Cardiac septum (tissue), 1 donor: ENCODE results near the gene TSPAN32. TPM values are rescaled to one million over a fixed set of nuclear protein-coding genes. Genes with fewer than 3 reads are reported as not detected.
"Not testable (repeated sequence)": the region's sequence is repeated elsewhere in the genome, so short reads cannot be mapped to it uniquely, and the experiment has no call there.

ENCODE experiments used
- DNase-seq: peaks from one replicate; pipeline ENCODE4 v3.0.0-alpha.2; 2020; ENCODE audit warnings: low spot score
- intact Hi-C: fragments of 100-400 bp; cut with DNase I; formaldehyde crosslinking; loops from one replicate; pipeline ENCODE4 v1.14.0; 2022
- total RNA-seq: library from RNA; stranded (reverse); fragmentation: NEBNext Ultra II Directional; extraction: Animal tissue kit (Norgen Biotek cat#: 25700); gene quantifications from one replicate; pipeline ENCODE4 v1.2.1, GENCODE V29; 2021
- donor health status: DM: no; HTN: no; CAD: no.

Gene TSPAN32
- total RNA-seq, 1 donor from 2014 or later = 26.2 TPM

- no peak for DNase-seq
- intact Hi-C loops = no loop called here
These were observed 19.5 kb downstream of the TSPAN32 start for GRCh38 chr11:2321311-2321683.

DNA sequence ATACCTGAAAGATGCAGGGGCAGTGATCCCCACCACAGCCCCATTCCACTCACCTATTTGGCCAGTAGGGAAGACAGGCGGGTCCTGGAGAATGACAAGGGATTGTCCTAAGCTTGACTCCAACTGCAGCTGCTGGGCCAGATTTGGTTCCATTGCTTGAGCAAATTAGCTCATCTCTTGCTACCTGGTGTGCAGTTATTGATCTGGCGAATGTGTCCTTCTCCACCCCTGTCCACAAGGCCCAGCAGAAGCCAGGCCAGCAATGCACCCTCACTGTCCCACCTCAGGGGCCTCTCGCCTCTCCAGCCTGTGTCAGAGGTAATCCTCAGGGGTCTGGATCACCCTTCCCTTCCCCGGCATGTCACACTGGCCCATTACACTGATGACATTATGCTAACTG lies 23.3 kb downstream of the TSPAN32 start:
- no peak for DNase-seq
- intact Hi-C loops = loop anchor here (5.0 kb wide), 1 partner anchor 42 kb away; no protein-coding TSS in a partner anchor

- intact Hi-C loops = loop anchor here (5.0 kb wide), 1 partner anchor 42 kb away; no protein-coding TSS in a partner anchor
- DNase-seq = peak; percentile 78
These were observed 23.9 kb downstream of the TSPAN32 start for GRCh38 chr11:2325719-2326118.

DNA sequence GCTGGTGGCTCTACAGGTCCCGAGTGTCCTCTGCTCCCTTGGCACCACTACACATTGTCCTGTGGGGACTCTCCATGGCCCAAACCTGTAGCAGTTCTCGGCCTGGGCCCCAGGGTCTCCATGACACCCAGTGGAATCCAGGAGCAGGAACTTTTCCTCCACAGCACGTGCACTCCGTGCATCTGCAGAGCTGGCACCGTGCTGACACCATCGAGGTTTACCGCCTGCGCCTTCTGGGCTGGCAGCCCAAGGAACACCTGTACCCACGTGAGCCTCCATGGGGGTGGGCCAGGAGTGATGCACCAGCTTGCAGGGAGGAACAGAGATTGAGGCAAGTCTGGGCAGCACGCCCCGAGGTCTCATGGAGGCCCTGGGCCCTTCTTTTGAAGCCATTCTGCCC lies 25.2 kb downstream of the TSPAN32 start:
- intact Hi-C loops = loop anchor here (5.0 kb wide), 1 partner anchor 40 kb away; no protein-coding TSS in a partner anchor
- peak; percentile 27 for DNase-seq

DNA sequence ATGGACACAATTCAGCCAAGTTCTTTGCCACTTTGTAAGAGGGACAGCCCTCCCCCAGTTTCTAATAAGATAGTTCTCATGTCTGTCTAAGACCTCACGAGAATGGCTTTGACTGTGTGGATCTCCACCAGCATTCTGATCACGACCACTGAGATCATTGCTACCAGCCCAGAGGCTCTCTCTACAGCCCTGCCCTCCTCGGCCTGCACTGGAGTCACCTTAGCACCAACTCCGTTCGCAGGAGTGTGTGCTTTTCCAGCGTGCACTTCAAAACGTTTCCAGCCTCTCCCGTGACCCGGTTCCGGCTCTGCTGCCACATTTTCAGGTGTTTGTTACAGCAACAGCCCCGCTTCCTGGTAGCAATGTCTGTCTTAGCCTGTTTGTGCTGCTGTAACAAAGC lies 26.2 kb downstream of the TSPAN32 start:
- intact Hi-C loops = loop anchor here (5.0 kb wide), 1 partner anchor 39 kb away; no protein-coding TSS in a partner anchor
- DNase-seq = no peak

- no peak for DNase-seq
- intact Hi-C loops = loop anchor here (5.0 kb wide), 1 partner anchor 38 kb away; no protein-coding TSS in a partner anchor
These were observed 27.0 kb downstream of the TSPAN32 start for GRCh38 chr11:2328656-2329354.

DNA sequence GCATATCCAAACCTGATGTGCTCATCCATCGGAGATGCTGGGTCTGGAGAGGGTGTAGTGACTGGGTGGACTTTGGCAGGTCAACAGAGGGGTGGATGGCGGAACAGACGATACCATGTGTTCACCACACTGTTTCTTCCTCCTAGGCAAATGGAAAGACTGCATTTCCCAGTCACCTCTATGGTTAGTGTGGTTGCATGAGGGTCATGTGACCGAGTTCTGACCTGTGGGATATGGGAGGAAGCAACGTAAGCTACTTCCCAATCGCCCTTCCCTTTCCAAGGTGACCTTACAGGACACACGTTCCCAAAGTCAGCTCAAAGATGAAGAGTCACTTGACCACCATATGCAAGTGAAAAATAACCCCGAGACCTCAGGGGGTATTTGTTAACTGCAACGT lies 27.7 kb downstream of the TSPAN32 start:
- DNase-seq = no peak
- intact Hi-C loops = loop anchor here (5.0 kb wide), 1 partner anchor 38 kb away; no protein-coding TSS in a partner anchor

DNA sequence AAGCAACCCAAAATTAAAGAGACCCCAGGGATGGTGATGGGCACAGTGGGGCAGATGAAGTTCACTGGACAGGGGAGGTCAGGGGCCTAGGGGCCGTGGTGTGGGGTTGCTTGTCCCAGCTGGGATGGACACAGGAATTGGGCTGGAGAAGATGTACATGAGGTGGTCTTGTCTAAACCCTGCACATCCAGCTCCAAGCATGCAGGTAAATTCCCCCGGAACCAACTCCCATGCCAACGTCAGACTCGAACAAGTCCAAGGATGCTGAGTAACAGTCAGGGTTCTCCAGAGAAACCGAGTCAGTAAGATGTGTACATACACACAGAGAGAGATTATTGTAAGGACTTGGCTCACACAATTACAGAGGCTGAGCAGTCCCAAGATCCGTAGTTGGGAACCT lies 28.9 kb downstream of the TSPAN32 start:
- intact Hi-C loops = no loop called here

GRCh38 chr11:2331404-2331803 lies 29.6 kb downstream of the TSPAN32 start:
- DNase-seq = no peak
- intact Hi-C loops = no loop called here

More for the DNA sequence above, 28.9 kb downstream of the TSPAN32 start:
- DNase-seq = no peak

DNA sequence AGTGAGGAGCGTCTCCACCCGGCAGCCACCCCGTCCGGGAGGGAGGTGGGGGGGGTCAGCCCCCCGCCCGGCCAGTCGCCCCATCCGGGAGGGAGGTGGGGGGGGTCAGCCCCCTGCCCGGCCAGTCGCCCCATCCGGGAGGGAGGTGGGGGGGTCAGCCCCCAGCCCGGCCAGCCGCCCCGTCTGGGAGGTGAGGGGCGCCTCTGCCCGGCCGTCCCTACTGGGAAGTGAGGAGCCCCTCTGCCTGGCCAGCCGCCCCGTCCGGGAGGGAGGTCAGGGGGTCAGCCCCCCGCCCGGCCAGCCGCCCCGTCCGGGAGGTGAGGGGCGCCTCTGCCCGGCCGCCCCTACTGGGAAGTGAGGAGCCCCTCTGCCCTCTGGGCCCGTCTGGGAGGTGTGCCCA lies 30.8 kb downstream of the TSPAN32 start:
- intact Hi-C loops, DNase-seq: not testable (repeated sequence)

GRCh38 chr11:2333486-2334205 lies 31.8 kb downstream of the TSPAN32 start:
- intact Hi-C loops, DNase-seq: not testable (repeated sequence)

- intact Hi-C loops, DNase-seq: not testable (repeated sequence)
These were observed 33.5 kb downstream of the TSPAN32 start for GRCh38 chr11:2335286-2335685.

GRCh38 chr11:2338760-2339159 lies 36.9 kb downstream of the TSPAN32 start:
- DNase-seq, intact Hi-C loops: not testable (repeated sequence)

DNA sequence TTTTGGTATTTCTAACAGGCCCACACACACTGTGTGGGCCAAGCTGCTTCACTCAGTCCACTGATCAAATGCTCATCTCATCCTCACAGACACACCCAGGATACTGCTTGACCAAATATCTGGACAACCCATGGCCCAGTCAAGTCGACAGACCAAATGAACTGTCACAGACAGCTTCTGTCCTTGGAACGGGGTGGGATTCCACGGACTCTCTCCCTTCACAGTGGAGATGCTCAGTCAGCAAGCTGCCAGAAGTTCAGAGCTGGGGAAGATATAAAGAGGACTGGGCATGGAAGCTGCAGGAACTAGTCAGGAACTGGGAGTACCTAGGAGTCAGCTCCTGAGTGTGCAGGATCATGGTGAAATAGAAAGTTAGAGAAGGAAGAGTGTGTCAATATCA lies 40.7 kb downstream of the TSPAN32 start:
- intact Hi-C loops = no loop called here
- peak; percentile 70 for DNase-seq

GRCh38 chr11:2342981-2343380 lies 41.2 kb downstream of the TSPAN32 start:
- peak; percentile 27 for DNase-seq
- intact Hi-C loops = no loop called here

DNA sequence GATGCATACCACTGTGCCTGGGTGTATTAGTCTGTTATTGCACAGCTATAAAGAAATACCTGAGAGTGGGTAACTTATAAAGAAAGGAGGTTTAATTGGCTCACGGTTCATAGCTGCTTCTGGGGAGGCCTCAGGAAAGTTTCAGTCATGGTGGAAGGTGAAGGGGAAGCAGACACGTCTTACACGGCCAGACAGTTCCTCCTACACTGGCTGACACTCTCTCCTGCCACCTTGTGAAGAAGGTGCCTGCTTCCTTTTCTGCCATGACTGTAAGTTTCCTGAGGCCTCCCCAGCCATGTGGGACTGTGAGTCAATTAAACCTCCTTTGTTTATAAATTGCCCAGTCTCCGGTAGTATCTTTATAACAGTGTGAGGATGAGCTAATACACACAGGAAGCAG lies 41.7 kb downstream of the TSPAN32 start:
- intact Hi-C loops = no loop called here
- DNase-seq = peak; percentile 22

GRCh38 chr11:2345050-2345449 lies 43.2 kb downstream of the TSPAN32 start:
- intact Hi-C loops = no loop called here
- no peak for DNase-seq

- intact Hi-C loops = no loop called here
- peak; percentile 38 for DNase-seq
These were observed 44.2 kb downstream of the TSPAN32 start for GRCh38 chr11:2346014-2346413.

DNA sequence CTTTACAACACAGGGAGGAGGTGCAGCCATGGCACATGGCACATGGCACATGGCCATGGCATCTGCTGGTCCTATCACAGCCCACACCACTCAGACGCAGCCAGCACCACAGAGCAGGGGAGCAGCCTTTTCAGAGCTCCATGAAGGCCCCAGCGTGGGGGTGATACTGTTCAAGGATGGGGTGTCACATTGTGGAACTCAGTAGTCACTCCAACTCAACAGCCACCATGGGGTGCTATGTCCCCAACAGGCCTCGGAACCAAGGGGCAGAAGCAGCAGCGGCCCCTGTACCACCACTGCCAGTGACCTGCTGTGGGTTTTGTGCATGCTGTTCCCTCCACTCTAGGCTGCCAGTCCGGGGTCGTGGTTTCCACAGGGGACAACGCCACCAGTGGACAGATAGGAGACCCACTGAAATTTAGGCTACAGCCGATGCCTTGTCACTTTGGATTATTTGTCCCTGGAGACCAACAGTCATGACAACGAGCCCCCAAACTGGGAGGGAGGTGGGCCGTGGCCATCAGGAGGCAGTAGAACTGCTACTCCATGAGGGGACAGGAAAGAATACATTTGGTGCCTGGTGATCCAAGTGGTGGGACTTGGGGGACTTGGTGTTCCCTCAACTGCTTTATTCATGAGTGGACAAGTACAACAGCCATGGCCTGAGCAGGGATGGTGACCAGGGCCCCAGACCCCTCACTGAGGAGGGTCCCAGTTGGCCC lies 44.9 kb downstream of the TSPAN32 start:
- DNase-seq = peak; percentile 61
- intact Hi-C loops = no loop called here

DNA sequence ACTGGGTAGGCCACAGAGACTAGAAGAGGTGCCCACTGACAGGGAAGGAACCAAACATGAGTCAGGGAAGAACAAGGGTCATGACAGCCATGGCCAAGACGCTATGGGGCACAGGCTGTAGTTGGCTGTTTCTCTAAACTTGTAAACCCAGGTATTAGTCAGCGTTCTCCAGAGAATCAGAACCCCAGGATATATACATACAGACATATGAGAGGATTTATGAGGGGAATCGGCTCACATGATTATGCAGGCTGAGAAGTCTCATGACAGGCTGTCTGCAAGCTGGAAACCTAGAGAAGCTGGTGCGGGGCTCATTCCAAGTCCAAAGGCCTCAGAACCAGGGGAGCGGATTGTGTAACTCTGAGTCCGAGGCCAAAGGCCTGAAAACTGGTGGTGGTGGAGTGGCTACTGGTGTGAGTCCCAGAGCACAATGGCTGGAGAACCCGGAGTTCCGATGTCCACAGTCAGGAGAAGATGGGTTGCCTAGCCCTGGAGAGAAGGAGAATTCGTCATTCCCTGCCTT lies 45.6 kb downstream of the TSPAN32 start:
- DNase-seq = peak; percentile 43
- intact Hi-C loops = no loop called here
